H1 (cell line): Measurements from ENCODE around the gene AHI1. TPM values are rescaled to one million over a fixed set of nuclear protein-coding genes. Genes with fewer than 3 reads are reported as not detected.

ENCODE experiments used
- CTCF ChIA-PET: fragments of 300-600 bp; sonication (Branson Sonifier 250); formaldehyde crosslinking; loops from one replicate; lab custom pipeline; 2021; ENCODE audit not compliant: partially characterized antibody; lab: Charles Lee
- POLR2A ChIA-PET: fragments of 300-600 bp; sonication (Branson Sonifier 250); formaldehyde crosslinking; loops from one replicate; lab custom pipeline; 2021; ENCODE audit warnings: inconsistent platforms; ENCODE audit not compliant: partially characterized antibody; lab: Charles Lee
- DNase-seq, 2 experiments: peaks; one replicate each; pipeline versions ENCODE4 v3.0.0 to v3.0.0-alpha.2; 2010 to 2022; ENCODE audit warnings: low spot score in 2 of 2, low read depth in 1 of 2, mixed read lengths in 1 of 2
- FAIRE-seq: peaks from 2 replicates; lab custom pipeline; 2011; peaks lifted over from hg19 to GRCh38; lab: Jason Lieb, UNC
- H2AFZ ChIP-seq: 2 replicates; pipeline ENCODE4 v1.8.1; 2012; ENCODE audit warnings: low read length, inconsistent platforms
- H2AK5ac ChIP-seq: 2 replicates; pipeline ENCODE4 v1.6.1; 2013; ENCODE audit warnings: low read depth, low read length
- H2BK120ac ChIP-seq: replicated peaks from 2 replicates; pipeline ENCODE3; 2013; ENCODE audit warnings: low read depth, low read length, inconsistent platforms
- H2BK12ac ChIP-seq: 2 replicates; pipeline ENCODE4 v1.6.1; 2013; ENCODE audit warnings: low read depth, low read length
- H2BK15ac ChIP-seq: 2 replicates; pipeline ENCODE4 v1.6.1; 2013; ENCODE audit warnings: low read length
- H2BK20ac ChIP-seq: 2 replicates; pipeline ENCODE4 v1.6.1; 2013; ENCODE audit warnings: low read length
- H2BK5ac ChIP-seq: 2 replicates; pipeline ENCODE4 v1.6.1; 2013; ENCODE audit warnings: low read depth, low read length
- H3K14ac ChIP-seq: 2 replicates; pipeline ENCODE4 v1.6.1; 2013; ENCODE audit warnings: inconsistent platforms; ENCODE audit not compliant: insufficient read length
- H3K18ac ChIP-seq: 2 replicates; pipeline ENCODE4 v1.6.1; 2013; ENCODE audit warnings: low read length; ENCODE audit errors: extremely low read depth
- H3K23ac ChIP-seq: 2 replicates; pipeline ENCODE4 v1.6.1; 2013; ENCODE audit warnings: inconsistent platforms; ENCODE audit not compliant: insufficient read length
- H3K23me2 ChIP-seq: 2 replicates; pipeline ENCODE4 v1.6.1; 2013; ENCODE audit warnings: low read depth, low read length
- H3K27ac ChIP-seq: 2 replicates; pipeline ENCODE4 v1.6.1; 2011; ENCODE audit warnings: low read depth, low read length, inconsistent platforms
- H3K27me3 ChIP-seq, 4 experiments: replicated peaks in 1 of 4; 1 replicate in 1 of 4; 2 replicates in 3 of 4; pipeline versions ENCODE4 v1.6.1 to v1.8.1; 2011 to 2013; ENCODE audit warnings: low read length in 3 of 4, mild to moderate bottlenecking in 3 of 4, inconsistent platforms in 2 of 4, mixed read lengths in 2 of 4, moderate library complexity in 1 of 4; ENCODE audit not compliant: control insufficient read depth in 3 of 4, insufficient read depth in 3 of 4; ENCODE audit errors: extremely low read depth in 1 of 4
- H3K36me3 ChIP-seq, 4 experiments: 2 replicates each; pipeline versions ENCODE4 v1.6.1 to v1.8.1; 2011 to 2013; ENCODE audit warnings: mild to moderate bottlenecking in 4 of 4, low read length in 3 of 4, moderate library complexity in 2 of 4, control low read depth in 1 of 4, inconsistent platforms in 1 of 4; ENCODE audit not compliant: insufficient read depth in 4 of 4, control insufficient read depth in 2 of 4
- H3K4ac ChIP-seq: replicated peaks from 2 replicates; pipeline ENCODE3; 2013; ENCODE audit warnings: low read length, low read depth, mixed read lengths, inconsistent platforms; ENCODE audit not compliant: insufficient read length
- H3K4me1 ChIP-seq, 4 experiments: replicated peaks in 1 of 4; 1 replicate in 1 of 4; 2 replicates in 3 of 4; pipeline versions ENCODE4 v1.6.1 to v1.8.1; 2011 to 2013; ENCODE audit warnings: low read length in 3 of 4, inconsistent platforms in 2 of 4, mixed read lengths in 1 of 4; ENCODE audit not compliant: insufficient read depth in 4 of 4, control insufficient read depth in 3 of 4
- H3K4me2 ChIP-seq, 2 experiments: 2 replicates each; pipeline versions ENCODE4 v1.6.1 to v1.8.1; 2011 to 2013; ENCODE audit warnings: low read depth in 2 of 2, low read length in 2 of 2, control low read depth in 1 of 2, inconsistent platforms in 1 of 2, mild to moderate bottlenecking in 1 of 2; ENCODE audit not compliant: insufficient read depth in 1 of 2
- H3K4me3 ChIP-seq, 4 experiments: fragments of 200-600, 300-600 bp in 1 of 4; sonication (generic), shearing (Covaris generic), sonication (Bioruptor Twin) in 1 of 4; 2 replicates each; pipeline versions ENCODE4 v1.5.1 to v1.8.1; 2011 to 2016; ENCODE audit warnings: low read length in 4 of 4, low read depth in 3 of 4, control low read depth in 2 of 4, inconsistent platforms in 2 of 4, mild to moderate bottlenecking in 2 of 4, mixed read lengths in 1 of 4, moderate library complexity in 1 of 4; ENCODE audit not compliant: insufficient read depth in 2 of 4; ENCODE audit errors: extremely low read depth in 1 of 4
- H3K56ac ChIP-seq: replicated peaks from 2 replicates; pipeline ENCODE3; 2013; ENCODE audit warnings: low read depth, mild to moderate bottlenecking, mixed read lengths, low read length, inconsistent platforms; ENCODE audit not compliant: insufficient read length
- H3K79me1 ChIP-seq: 2 replicates; pipeline ENCODE4 v1.6.1; 2013; ENCODE audit warnings: low read depth, low read length, control low read depth
- H3K79me2 ChIP-seq, 2 experiments: 2 replicates each; pipeline versions ENCODE4 v1.6.1 to v1.8.1; 2012 to 2013; ENCODE audit warnings: low read length in 2 of 2, mild to moderate bottlenecking in 2 of 2, inconsistent platforms in 1 of 2; ENCODE audit not compliant: insufficient read depth in 2 of 2, control insufficient read depth in 1 of 2
- H3K9ac ChIP-seq, 4 experiments: replicated peaks in 1 of 4; 1 replicate in 1 of 4; 2 replicates in 3 of 4; pipeline versions ENCODE4 v1.6.1 to v1.8.1; 2011 to 2013; ENCODE audit warnings: low read depth in 3 of 4, low read length in 3 of 4, control low read depth in 2 of 4, mild to moderate bottlenecking in 2 of 4, moderate library complexity in 2 of 4, inconsistent platforms in 1 of 4; ENCODE audit errors: extremely low read depth in 1 of 4
- H3K9me3 ChIP-seq, 2 experiments: 2 replicates each; pipeline versions ENCODE4 v1.6.1 to v1.8.1; 2012 to 2013; ENCODE audit warnings: mild to moderate bottlenecking in 2 of 2, moderate library complexity in 2 of 2, control low read depth in 1 of 2, inconsistent platforms in 1 of 2, low read depth in 1 of 2, low read length in 1 of 2, mixed read lengths in 1 of 2; ENCODE audit not compliant: insufficient read depth in 2 of 2
- H4K20me1 ChIP-seq, 2 experiments: replicated peaks in 1 of 2; 2 replicates each; pipeline versions ENCODE3 to v1.8.1; 2011 to 2013; ENCODE audit warnings: inconsistent platforms in 2 of 2, low read length in 2 of 2, mild to moderate bottlenecking in 1 of 2; ENCODE audit not compliant: insufficient read depth in 2 of 2, control insufficient read depth in 1 of 2
- H4K5ac ChIP-seq: 2 replicates; pipeline ENCODE4 v1.6.1; 2013; ENCODE audit warnings: low read length, low read depth, mixed read lengths, inconsistent platforms; ENCODE audit not compliant: insufficient read length
- H4K8ac ChIP-seq: 2 replicates; pipeline ENCODE4 v1.8.0; 2013; ENCODE audit warnings: mild to moderate bottlenecking, moderate library complexity, low read length, inconsistent platforms; ENCODE audit not compliant: insufficient read depth; ENCODE audit errors: extremely low read depth
- H4K91ac ChIP-seq: replicated peaks from 2 replicates; pipeline ENCODE3; 2013; ENCODE audit warnings: low read length, mixed read lengths, inconsistent platforms; ENCODE audit not compliant: insufficient read length
- CHD1 ChIP-seq: IDR thresholded peaks from 2 replicates; pipeline ENCODE4 v1.6.1; 2012; ENCODE audit warnings: low read depth, low read length, improper control_type of control experiment
- FOSL1 ChIP-seq: IDR thresholded peaks from 2 replicates; pipeline ENCODE4 v1.6.1; 2011; ENCODE audit warnings: mild to moderate bottlenecking, low read depth, low read length, moderate library complexity; ENCODE audit not compliant: insufficient read depth
- JUN ChIP-seq: IDR thresholded peaks from 2 replicates; pipeline ENCODE4 v1.6.1; 2011; ENCODE audit warnings: low read depth, mild to moderate bottlenecking, improper control_type of control experiment, low read length
- KDM4A ChIP-seq: IDR thresholded peaks from one replicate; pipeline ENCODE4 v1.7.1; 2012; ENCODE audit warnings: low read depth, mild to moderate bottlenecking, moderate library complexity, low read length, inconsistent platforms; ENCODE audit not compliant: severe bottlenecking
- WGBS, 2 experiments: shearing (Covaris generic) in 1 of 2; methylation state at CpG; one replicate each; pipeline versions ENCODE4 v1.1.6 to v1.1.7; 2013 to 2015; ENCODE audit warnings: low lambda C conversion rate in 2 of 2, mixed read lengths in 2 of 2, inconsistent platforms in 1 of 2, low coverage in 1 of 2, missing lambda C conversion rate in 1 of 2; ENCODE audit not compliant: insufficient replicate concordance in 2 of 2, insufficient coverage in 1 of 2, insufficient read length in 1 of 2; ENCODE audit errors: extremely low coverage in 1 of 2, missing lambda C conversion rate in 1 of 2; 5-methylcytosine and 5-hydroxymethylcytosine counted together
- polyA plus RNA-seq, 7 experiments: library from polyadenylated mRNA; depleted of rRNA in 3 of 7; stranded (reverse) in 5 of 7; unstranded in 2 of 7; fragments of >200 nt in 5 of 7; fragments of 200-250 nt in 2 of 7; gene quantifications; 1 replicate in 5 of 7; 2 replicates in 1 of 7; 4 replicates in 1 of 7; pipeline versions ENCODE4 v1.2.1 to v1.2.3, GENCODE V29; 2011 to 2013; ENCODE audit warnings: missing spikeins in 2 of 7, mixed read lengths in 2 of 7
- total RNA-seq: library from RNA; stranded (reverse); fragmentation: NEBNext Ultra II Directional; extraction: Animal tissue kit (Norgen Biotek cat#: 25700); gene quantifications from 2 replicates; pipeline ENCODE4 v1.2.1, GENCODE V29; 2021

AHI1 gene
- total and polyA plus RNA-seq, 2 of the 8 experiments (the other 6 are each of a cell fraction or from before 2014, with no cell fraction given): 4.2 to 19.6 TPM

DNA sequence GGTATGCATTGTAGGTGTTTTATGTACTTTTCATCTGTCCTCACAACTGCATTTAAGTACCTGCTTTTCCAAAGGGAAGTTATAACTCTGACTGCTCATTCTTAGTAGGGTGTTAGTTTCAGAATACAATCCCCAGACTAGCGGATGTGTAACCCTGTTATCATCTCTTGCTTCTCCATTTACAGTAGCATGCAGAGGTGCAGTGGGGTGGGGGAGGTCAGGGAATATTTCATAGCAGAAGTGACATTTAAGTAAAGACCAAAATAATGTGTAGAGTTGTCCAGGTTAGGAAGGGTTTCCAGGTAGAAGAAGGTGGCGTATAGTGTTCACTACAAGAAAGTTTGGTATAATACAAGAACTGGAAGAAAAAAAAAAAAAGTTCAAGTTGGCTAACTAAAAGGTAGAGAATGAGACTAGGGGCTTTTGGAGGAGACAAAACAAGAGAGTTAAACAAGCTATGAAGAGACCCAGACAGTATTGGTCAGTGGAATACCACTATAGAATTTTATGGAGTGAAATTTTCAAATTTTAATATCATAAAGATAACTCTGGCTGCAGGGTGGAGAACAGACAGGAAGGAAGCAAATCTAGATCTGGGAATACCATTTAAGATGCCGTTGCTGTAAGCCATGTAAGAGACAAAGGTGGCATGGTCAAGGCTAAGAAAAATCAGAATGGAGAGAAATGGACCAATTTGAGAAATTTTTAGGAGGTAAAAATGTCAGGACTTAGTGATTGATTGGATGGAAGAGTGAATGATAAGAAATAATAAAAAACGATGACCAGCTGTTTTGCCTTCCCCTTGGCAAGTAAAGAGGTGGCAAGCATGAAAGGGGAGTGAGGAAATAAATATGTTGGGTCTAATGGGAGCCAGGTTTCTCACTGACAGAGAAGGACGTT lies 2.2 kb upstream of the AHI1 start:
- H4K91ac ChIP-seq: no peak overlapping the region
- H2AK5ac ChIP-seq: no peak overlapping the region
- no peak overlapping the region for H2BK12ac ChIP-seq
- no peak overlapping the region for H3K23ac ChIP-seq
- H3K79me2 ChIP-seq: peaks cover 0 to 12% of the 10 kb centered on the region in 2 experiments; a peak in 2 of 4 replicates
- H3K4ac ChIP-seq: no peak overlapping the region
- no peak overlapping the region for H2BK5ac ChIP-seq
- DNase-seq (no peak), FAIRE-seq (no peak)
- H2BK20ac ChIP-seq: no peak overlapping the region
- H3K23me2 ChIP-seq: peaks cover 2% of the 10 kb centered on the region; the same call in 1 of the 2 replicates
- H3K9me3 ChIP-seq: no peaks in the 10 kb centered on the region
- 87% methylated on average over 5 of the region's 5 CpGs; no CpG with 5 or more reads in 1 of the 2 experiments for WGBS, 2 experiments
- H4K20me1 ChIP-seq: no peaks in the 10 kb centered on the region
- H4K5ac ChIP-seq: no peak overlapping the region
- TF ChIP-seq FOSL1 (no peak), KDM4A (no peak), JUN (no peak), CHD1 (no peak)
- H2AFZ ChIP-seq: no peak overlapping the region
- H3K27ac ChIP-seq: no peak overlapping the region
- no peak overlapping the region for H3K56ac ChIP-seq
- no peak overlapping the region for H2BK15ac ChIP-seq
- H3K4me1 ChIP-seq: peaks cover 3 to 12% (median 6%) of the 10 kb centered on the region in 4 experiments; a peak in 5 of 7 replicates
- CTCF ChIA-PET: interaction anchor here (0.6 kb wide), 3 partner anchors 42 to 410 kb away, joined by 3 to 4 read pairs (median 3); no protein-coding TSS in a partner anchor
- H2BK120ac ChIP-seq: no peak overlapping the region
- no peak overlapping the region for H3K18ac ChIP-seq
- no peaks in the 10 kb centered on the region for H3K27me3 ChIP-seq
- no peak overlapping the region for H3K4me3 ChIP-seq
- no peaks in the 10 kb centered on the region for H3K36me3 ChIP-seq
- no peak overlapping the region for H3K9ac ChIP-seq
- H3K4me2 ChIP-seq: no peak overlapping the region
- no peak overlapping the region for H4K8ac ChIP-seq
- POLR2A ChIA-PET: interaction anchor here (0.6 to 1.3 kb wide), 2 partner anchors 38 to 124 kb away, joined by 3 read pairs; no protein-coding TSS in a partner anchor
- H3K79me1 ChIP-seq: no peaks in the 10 kb centered on the region
- H3K14ac ChIP-seq: no peak overlapping the region
